ENCODE data around the gene PHF21B. TPM values are rescaled to one million over a fixed set of nuclear protein-coding genes. Genes with fewer than 3 reads are reported as not detected.
A peak's percentile ranks its signal among the peaks of the same experiment; 100 is the strongest.

PHF21B gene
- total RNA-seq, 1 donor from 2014 or later, result 6.7 TPM

GRCh38 chr22:44947846-44948245 lies 62.0 kb downstream of the PHF21B start:
- Histone ChIP-seq H4K20me1 (ENCODE audit: low read depth) (peaks cover 79% of the 10 kb centered on the region), H3K4me3 (no peak overlapping the region), H3K79me2 (ENCODE audit: low read depth) (peaks cover 76% of the 10 kb centered on the region), H3K9ac (no peak overlapping the region), H2AFZ (replicated peaks) (no peak overlapping the region), H3F3A (ENCODE audit: low read depth) (peaks cover 15% of the 10 kb centered on the region), H3K4me2 (no peak overlapping the region), H3K27me3 (no peaks in the 10 kb centered on the region), H3K36me3 (no peaks in the 10 kb centered on the region), H3K27ac (no peak overlapping the region), H3K4me1 (peaks cover 23% of the 10 kb centered on the region), H3K9me3 (ENCODE audit: low read depth) (peaks cover 5% of the 10 kb centered on the region)
- Mint-ChIP-seq H3K27ac (no peak overlapping the region), H3K4me3 (no peak overlapping the region), H3K4me1 (peaks cover 27% of the 10 kb centered on the region), H3K9me3 (peaks cover 19% of the 10 kb centered on the region), H3K27me3 (ENCODE audit: insufficient read depth, low read depth) (peaks cover 3% of the 10 kb centered on the region), H3K36me3 (peaks cover 33% of the 10 kb centered on the region)
- TF ChIP-seq EZH2 (IDR thresholded peaks at IDR 0.05), result no peak
- TF ChIP-seq CTCF (IDR thresholded peaks at IDR 0.05), result no peak
- TF ChIP-seq EZH2phosphoT487 (IDR thresholded peaks at IDR 0.05), result no peak
- no peak for DNase-seq (ENCODE audit: low spot score)

- H3K4me2 ChIP-seq, result no peak overlapping the region
- Mint-ChIP-seq H3K9me3 (peaks cover 15% of the 10 kb centered on the region), H3K27ac (no peak overlapping the region), H3K4me1 (peaks cover 28% of the 10 kb centered on the region), H3K36me3 (peaks cover 27% of the 10 kb centered on the region), H3K27me3 (ENCODE audit: insufficient read depth, low read depth) (peaks cover 3% of the 10 kb centered on the region), H3K4me3 (no peak overlapping the region)
- peaks cover 84% of the 10 kb centered on the region for H4K20me1 ChIP-seq (ENCODE audit: low read depth)
- DNase-seq (ENCODE audit: low spot score), result no peak
- peaks cover 28% of the 10 kb centered on the region for H3K4me1 ChIP-seq
- TF ChIP-seq EZH2 (IDR thresholded peaks at IDR 0.05), result no peak
- TF ChIP-seq CTCF (IDR thresholded peaks at IDR 0.05), result no peak
- TF ChIP-seq EZH2phosphoT487 (IDR thresholded peaks at IDR 0.05), result no peak
- H3K4me3 ChIP-seq, result no peak overlapping the region
- peaks cover 5% of the 10 kb centered on the region for H3K9me3 ChIP-seq (ENCODE audit: low read depth)
- H2AFZ ChIP-seq (replicated peaks), result no peak overlapping the region
- no peaks in the 10 kb centered on the region for H3K36me3 ChIP-seq
- no peaks in the 10 kb centered on the region for H3K27me3 ChIP-seq
- no peak overlapping the region for H3K9ac ChIP-seq
- peaks cover 14% of the 10 kb centered on the region for H3F3A ChIP-seq (ENCODE audit: low read depth)
- no peak overlapping the region for H3K27ac ChIP-seq
- peaks cover 76% of the 10 kb centered on the region for H3K79me2 ChIP-seq (ENCODE audit: low read depth)
These were observed 62.8 kb downstream of the PHF21B start for GRCh38 chr22:44947049-44947448.

- Mint-ChIP-seq H3K27me3 (ENCODE audit: insufficient read depth, low read depth) (peaks cover 3% of the 10 kb centered on the region), H3K9me3 (no peaks in the 10 kb centered on the region), H3K36me3 (peaks cover 7% of the 10 kb centered on the region), H3K4me1 (peaks cover 43% of the 10 kb centered on the region), H3K4me3 (no peak overlapping the region), H3K27ac (peak overlapping the region; percentile 50)
- peak overlapping the region; percentile 71 for H3K27ac ChIP-seq
- no peak overlapping the region for H3K9ac ChIP-seq
- no peak for TF ChIP-seq CTCF (IDR thresholded peaks at IDR 0.05)
- no peak for TF ChIP-seq EZH2phosphoT487 (IDR thresholded peaks at IDR 0.05)
- no peak for TF ChIP-seq EZH2 (IDR thresholded peaks at IDR 0.05)
- no peaks in the 10 kb centered on the region for H3K27me3 ChIP-seq
- peaks cover 48% of the 10 kb centered on the region for H3K4me1 ChIP-seq
- H3K9me3 ChIP-seq (ENCODE audit: low read depth), result no peaks in the 10 kb centered on the region
- H3K4me2 ChIP-seq, result peak overlapping the region; percentile 49
- H2AFZ ChIP-seq (replicated peaks), result no peak overlapping the region
- peak; percentile 47 for DNase-seq (ENCODE audit: low spot score)
- peaks cover 97% of the 10 kb centered on the region for H4K20me1 ChIP-seq (ENCODE audit: low read depth)
- H3F3A ChIP-seq (ENCODE audit: low read depth), result peaks cover 25% of the 10 kb centered on the region
- no peak overlapping the region for H3K4me3 ChIP-seq
- H3K36me3 ChIP-seq, result no peaks in the 10 kb centered on the region
- H3K79me2 ChIP-seq (ENCODE audit: low read depth), result peaks cover 74% of the 10 kb centered on the region
These were observed 64.8 kb downstream of the PHF21B start for GRCh38 chr22:44944883-44945601.

Measured in neural progenitor cell (in vitro differentiated cells).